HG02678 (cell line): Measurements from ENCODE around the gene RASAL2.
A peak's percentile ranks its signal among the peaks of the same experiment; 100 is the strongest.

Experiments used
- ATAC-seq: cut with Tn5 transposase; IDR thresholded peaks from one replicate; pipeline ENCODE4 v1.9.1; 2021; ENCODE audit warnings: mild to moderate bottlenecking, moderate library complexity; ENCODE audit not compliant: unreplicated experiment

The RASAL2 gene

GRCh38 chr1:178093951-178094738 is at the start of gene RASAL2:
Gene RASAL2, plus strand, starts transcription at chr1:178094104. Its CDS starts 389 bp downstream, at chr1:178094493.
- ATAC-seq: peak; percentile 48

GRCh38 chr1:178046591-178047270 is 47.2 kb upstream of the RASAL2 start:
- ATAC-seq: no peak

- no peak for ATAC-seq
Measured at GRCh38 chr1:178047403-178048093, 46.4 kb upstream of the RASAL2 start.

GRCh38 chr1:178048426-178048825 is 45.5 kb upstream of the RASAL2 start:
- no peak for ATAC-seq

- no peak for ATAC-seq
Measured at GRCh38 chr1:178048883-178049282, 45.0 kb upstream of the RASAL2 start.

GRCh38 chr1:178050084-178050483 is 43.8 kb upstream of the RASAL2 start:
- ATAC-seq: no peak

- ATAC-seq: no peak
Measured at GRCh38 chr1:178051071-178051470, 42.8 kb upstream of the RASAL2 start.

GRCh38 chr1:178052650-178053461 is 41.0 kb upstream of the RASAL2 start:
- ATAC-seq: no peak

- ATAC-seq: no peak
Measured at GRCh38 chr1:178055093-178055492, 38.8 kb upstream of the RASAL2 start.

GRCh38 chr1:178055779-178056471 is 38.0 kb upstream of the RASAL2 start:
- peak; percentile 92 for ATAC-seq

GRCh38 chr1:178057141-178057765 is 36.7 kb upstream of the RASAL2 start:
- ATAC-seq: no peak

GRCh38 chr1:178057912-178058534 is 35.9 kb upstream of the RASAL2 start:
- no peak for ATAC-seq

- ATAC-seq: no peak
Measured at GRCh38 chr1:178060789-178061556, 32.9 kb upstream of the RASAL2 start.

GRCh38 chr1:178061620-178062019 is 32.3 kb upstream of the RASAL2 start:
- no peak for ATAC-seq

- ATAC-seq: no peak
Measured at GRCh38 chr1:178064191-178064821, 29.6 kb upstream of the RASAL2 start.

- no peak for ATAC-seq
Measured at GRCh38 chr1:178065250-178065649, 28.7 kb upstream of the RASAL2 start.

GRCh38 chr1:178066296-178066907 is 27.5 kb upstream of the RASAL2 start:
- ATAC-seq: no peak
